Cerebellar nuclear complex (tissue), 1 donor: Measurements from ENCODE around the gene IQSEC1.
A peak's percentile ranks its signal among the peaks of the same experiment; 100 is the strongest.

Experiments
- DNase-seq, 2 experiments: peaks; one replicate each; lab custom pipeline; 2025; lab: John Stamatoyannopoulos, UW

The IQSEC1 gene

DNA sequence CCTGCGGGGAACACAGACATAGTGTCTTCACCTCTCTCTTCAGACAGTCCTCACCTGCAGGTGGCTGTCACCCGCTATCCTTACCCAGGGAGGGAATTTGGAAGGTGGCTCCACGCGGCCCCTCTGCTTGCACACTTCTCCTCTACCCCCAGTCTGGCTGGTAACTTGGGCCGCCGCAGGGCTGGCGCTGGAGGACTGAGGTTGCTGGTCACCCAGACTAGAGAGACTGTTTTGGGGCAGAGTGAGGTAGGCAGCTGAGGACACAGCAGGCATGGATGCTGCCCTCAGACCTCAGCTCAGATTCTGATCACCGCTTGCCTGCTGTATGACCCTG, 12.6 kb upstream of the IQSEC1 start:
- DNase-seq, result no peak

- DNase-seq, result no peak
Observed at GRCh38 chr3:13085081-13085845, 12.0 kb upstream of the IQSEC1 start.

- no peak for DNase-seq
Observed at GRCh38 chr3:13083898-13084297, 10.7 kb upstream of the IQSEC1 start.

DNA sequence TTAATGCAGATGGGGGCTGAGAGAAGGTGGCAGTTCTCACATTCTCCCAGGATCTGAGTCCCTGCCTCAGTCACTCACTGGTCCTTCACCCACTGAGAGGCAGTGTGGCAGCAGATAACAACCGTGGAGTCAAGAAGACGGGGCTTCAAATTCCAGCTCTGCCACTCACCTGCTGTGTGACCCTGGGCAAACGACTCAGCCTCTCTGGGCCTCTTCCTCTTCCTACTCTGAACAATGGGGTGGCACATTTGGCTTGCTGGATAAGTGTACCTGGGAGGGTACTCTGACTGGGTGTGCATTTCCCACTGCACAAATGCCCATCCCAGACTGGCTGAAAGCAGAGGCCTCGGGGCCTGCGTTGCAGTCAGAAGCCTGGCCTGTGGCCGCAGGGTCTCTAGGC, 10.0 kb upstream of the IQSEC1 start:
- DNase-seq, result no peak

DNA sequence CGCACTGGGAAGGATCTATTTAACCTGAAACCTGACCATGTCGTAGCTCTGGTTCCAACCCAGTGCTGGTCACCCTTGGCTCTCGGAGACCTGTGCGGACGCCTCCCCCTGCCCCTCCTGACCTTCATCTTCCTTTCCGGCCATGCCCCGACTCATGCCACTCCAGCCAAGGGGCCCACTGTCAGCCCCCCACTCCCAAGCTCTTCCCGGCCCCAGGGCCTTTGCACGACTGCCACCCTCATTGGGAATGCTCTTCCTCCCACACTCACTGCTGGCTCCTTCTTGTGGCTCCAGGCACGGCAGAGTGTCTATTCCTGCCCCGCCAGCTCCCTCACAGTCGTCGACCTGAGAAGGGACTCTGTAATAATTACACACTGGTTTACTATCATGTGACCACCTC, 9.4 kb upstream of the IQSEC1 start:
- DNase-seq, result no peak

GRCh38 chr3:13081603-13082360, 8.6 kb upstream of the IQSEC1 start:
- no peak for DNase-seq

DNA sequence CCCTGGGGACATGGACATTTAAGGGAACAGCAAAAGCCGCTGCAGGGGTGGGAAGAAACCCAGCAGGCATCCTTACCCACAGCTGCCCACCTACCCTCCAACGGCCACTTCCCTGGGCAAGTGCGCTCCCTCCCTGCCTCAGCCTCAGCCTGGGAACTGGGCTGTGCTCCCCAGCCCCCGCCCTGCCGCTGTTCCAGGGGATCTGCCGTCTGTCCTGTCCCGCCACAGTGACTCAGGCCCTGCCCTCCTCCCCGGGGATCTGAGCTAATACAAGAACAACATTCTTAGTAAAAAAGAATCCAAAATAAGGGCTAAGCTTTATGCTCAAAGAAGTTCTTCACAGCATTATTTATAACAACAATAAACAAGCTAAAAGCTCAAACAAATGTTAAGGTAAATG, 7.4 kb upstream of the IQSEC1 start:
- no peak for DNase-seq

- no peak for DNase-seq
Observed at GRCh38 chr3:13080026-13080425, 6.8 kb upstream of the IQSEC1 start.

- no peak for DNase-seq
Observed at GRCh38 chr3:13079510-13079909, 6.3 kb upstream of the IQSEC1 start.

DNA sequence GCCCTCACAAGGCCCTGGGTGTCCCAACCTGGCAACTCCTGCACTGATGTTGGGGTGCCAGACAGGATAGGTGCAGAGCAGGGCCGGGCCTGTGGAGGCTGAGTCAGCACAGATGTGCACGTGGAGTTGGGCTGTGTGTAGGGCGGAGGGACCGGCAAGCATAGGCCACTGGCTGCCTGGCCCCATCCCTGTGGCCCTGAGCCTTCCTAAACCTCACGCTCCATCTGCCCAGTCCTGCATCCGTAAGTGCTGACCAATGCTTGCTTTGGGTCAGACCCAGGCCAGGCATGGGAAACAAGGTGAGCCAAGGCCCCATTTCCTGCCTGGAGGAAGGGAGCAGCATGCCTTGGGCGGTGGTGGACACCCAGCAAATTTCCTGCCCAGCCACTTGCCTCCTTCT, 5.8 kb upstream of the IQSEC1 start:
- DNase-seq, result no peak

- no peak for DNase-seq
Observed at GRCh38 chr3:13078163-13078905, 5.1 kb upstream of the IQSEC1 start.

DNA sequence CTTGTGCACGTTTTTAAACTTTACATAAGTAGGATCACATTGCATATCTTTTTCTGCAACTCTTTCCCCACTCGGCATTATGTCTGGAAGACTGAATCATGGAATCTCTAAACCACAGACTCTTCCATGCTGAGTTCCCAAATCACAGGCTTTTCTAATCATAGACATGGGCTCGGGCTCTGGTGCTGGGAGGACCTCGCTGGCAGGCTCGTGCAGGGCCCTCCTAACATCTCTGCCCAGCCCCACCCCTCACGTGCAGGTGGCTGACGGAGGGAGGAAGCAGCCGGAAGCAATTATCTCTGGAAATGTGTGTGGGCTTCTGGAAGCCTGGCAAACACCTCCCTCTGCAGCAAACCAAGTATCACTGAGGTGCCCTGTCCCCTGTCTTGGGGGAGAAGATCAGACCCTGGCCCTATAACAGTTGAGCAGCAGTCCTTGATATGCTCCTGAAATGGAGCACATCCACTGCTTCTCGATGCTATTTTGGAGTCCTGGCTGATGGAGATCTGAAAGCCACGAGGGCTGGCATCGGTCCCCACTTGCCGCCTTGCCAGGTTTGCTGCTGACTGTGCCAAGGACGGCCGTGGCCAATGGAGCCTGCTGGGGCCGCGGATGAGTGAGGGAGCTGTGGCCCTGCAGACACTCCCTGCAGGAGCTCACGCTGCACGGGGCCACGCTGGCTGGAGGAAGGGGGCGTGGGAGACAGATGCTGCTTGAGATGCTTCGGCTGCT, 4.4 kb upstream of the IQSEC1 start:
- peak; percentile 89 to 92 for DNase-seq

- peak; percentile 72 to 84 for DNase-seq
Observed at GRCh38 chr3:13075986-13076654, 2.9 kb upstream of the IQSEC1 start.

DNA sequence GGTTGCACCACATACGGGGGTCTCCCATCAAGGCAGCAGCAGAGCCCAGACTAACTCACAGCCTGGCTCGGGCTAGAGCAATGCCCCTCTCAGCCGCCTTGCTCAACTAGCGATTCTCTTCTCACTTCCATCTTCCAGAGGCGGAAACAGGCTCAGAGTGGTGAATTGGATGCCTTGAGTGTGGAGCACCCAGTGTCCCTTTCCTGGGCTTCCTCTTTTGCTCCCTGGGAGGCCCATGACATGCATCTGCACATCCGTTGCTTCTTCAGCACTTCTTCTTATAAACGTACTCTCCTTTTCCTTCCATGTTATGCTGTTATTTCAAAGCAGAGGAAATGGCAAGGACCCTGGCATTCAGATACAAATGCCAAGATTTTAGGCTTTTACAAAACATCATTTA, 2.1 kb upstream of the IQSEC1 start:
- DNase-seq, result no peak

GRCh38 chr3:13074006-13074375, 762 bp upstream of the IQSEC1 start:
- no peak for DNase-seq

GRCh38 chr3:13072600-13073325, 466 bp downstream of the IQSEC1 start:
- DNase-seq, result peak in 1 of 2 experiments; percentile 68

DNA sequence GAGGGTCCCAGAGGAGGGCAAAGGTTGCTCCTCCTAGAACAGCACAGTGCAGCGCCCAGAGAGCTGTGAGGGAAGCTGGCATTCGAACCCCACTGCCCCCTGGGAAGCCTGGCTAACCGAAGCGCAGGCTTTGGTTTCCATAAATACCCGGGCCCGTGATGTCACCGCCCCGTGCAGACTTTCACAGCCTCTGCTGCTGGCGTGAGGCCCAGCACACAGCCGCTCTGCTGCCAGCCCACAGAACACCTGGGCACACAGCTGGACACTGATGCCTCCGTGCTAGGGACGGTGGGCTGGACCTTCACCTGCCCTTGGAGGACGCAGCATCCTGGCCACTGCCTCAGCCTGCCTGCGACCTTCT, 1.0 kb downstream of the IQSEC1 start:
- peak in 1 of 2 experiments; percentile 68 for DNase-seq

DNA sequence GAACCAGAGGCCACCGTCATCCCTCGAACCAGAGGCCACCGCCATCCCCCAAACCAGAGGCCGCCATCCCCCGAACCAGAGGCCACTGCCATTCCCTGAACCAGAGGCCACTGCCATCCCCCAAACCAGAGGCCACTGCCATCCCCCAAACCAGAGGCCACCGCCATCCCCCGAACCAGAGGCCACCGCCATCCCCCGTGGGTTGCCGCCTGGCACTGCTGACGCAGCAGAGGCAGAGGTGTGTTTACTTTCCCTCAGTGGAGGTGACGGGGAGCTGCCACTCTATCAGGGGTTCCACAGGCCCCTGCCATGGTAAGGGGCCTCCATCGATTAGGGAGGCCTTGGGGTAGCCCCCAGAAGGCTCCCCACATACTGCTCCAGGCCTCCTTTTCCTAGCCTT, 1.5 kb downstream of the IQSEC1 start:
- DNase-seq, result no peak

DNA sequence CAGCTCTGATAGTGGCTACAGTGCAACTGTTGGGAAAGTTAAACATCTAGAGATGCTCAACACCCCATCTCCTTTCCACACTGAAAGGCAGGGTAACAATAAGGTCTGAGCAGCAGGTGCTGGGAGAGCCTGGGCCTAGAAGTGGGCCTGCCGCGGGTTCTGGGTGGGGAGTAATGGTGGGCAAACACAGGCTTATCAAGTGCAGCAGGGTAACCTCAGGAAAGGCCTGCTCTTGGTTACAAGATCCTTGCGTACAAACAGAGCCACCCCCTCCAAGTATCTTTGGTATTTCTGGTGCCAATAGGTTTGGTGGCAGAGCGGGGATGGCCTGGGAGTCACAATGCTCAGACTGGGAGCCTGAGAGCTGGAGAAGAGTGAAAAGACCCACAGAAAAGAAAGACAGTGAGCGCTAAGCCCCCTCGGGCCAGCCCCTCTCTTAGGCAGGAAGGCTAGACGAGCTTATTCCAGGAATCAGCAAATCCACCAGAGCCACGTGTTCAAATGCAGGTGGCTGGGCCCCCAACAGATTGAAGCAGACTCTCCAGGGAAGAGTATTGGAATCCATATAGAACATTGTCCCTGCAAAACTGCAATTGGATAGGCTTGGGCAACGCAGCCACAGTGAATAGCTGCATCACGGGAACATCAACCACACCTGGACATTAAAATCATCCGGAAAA, 2.7 kb downstream of the IQSEC1 start:
- no peak for DNase-seq

DNA sequence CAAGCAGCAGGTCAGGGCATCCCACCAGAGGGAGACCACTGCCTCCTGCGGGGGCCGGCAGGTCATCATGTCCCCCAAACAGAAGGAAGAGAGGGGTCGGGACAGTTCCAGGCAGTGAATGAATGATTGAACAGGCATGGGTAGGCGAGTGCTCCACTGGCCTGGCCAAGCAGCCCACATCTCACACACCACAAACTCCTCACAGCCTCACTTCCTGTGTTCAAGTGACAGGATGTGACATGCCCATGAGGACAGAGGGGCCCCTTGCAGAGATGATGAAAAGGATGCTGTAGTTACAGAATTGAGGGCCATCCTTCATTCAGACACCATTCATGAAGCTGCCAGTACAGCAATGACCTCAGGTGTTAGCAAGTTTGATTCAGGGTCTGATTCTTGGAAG, 3.7 kb downstream of the IQSEC1 start:
- no peak for DNase-seq
